NCI-H1417 (cell line): ENCODE results near the gene MED14.

Experiments
- DNase-seq, 3 experiments: peaks; one replicate each; lab custom pipeline; 2025; lab: John Stamatoyannopoulos, UW

The MED14 gene

DNA sequence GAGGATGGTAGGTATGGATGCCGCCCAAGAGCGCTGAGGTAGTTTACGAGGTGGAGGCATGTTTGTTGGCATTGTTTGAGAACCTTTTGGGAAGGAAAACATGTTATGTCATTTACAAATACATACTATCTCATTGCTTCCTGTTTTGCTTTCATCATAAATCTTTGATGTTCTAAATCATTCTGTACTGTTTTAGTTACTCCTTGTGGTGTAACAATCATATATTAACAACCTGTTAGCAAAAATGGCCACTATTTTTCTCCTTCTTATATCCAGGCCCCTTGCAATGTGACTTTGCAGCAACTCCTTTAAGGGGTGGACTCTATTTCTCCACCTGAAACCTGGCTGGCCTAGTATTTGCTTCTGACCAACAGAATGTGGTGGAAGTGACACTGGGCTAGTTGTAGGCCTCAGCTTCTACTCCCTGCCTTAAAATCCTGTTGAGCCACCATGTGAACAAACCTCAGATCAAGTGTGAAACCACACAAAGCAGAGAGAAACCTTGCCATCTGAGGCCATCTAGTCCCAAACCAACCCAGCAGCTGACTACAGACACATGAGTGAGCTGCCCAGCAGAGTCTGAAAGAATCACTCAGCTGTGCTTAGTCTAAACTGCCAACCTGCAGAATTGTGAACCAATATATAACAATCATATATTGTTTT, 72.1 kb downstream of the MED14 start:
- no peak for DNase-seq

DNA sequence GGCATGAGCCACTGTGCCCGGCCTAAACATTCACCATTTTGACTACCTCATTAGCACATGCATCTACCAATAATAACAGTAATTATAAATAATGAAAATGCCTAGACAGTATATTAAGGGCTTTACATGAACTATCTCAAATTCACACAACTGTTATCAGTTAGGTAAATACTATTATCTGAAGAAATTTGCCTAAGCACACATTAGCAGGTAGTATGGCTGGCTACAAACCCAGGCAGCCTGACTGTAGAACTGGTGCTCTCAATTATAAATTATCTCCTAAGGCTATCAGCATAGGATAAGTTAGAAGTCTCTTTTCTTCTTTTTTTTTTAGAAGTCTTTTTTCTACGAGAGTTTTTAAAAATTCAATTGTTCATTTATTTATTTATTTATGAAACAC, 73.9 kb downstream of the MED14 start:
- DNase-seq: no peak

DNA sequence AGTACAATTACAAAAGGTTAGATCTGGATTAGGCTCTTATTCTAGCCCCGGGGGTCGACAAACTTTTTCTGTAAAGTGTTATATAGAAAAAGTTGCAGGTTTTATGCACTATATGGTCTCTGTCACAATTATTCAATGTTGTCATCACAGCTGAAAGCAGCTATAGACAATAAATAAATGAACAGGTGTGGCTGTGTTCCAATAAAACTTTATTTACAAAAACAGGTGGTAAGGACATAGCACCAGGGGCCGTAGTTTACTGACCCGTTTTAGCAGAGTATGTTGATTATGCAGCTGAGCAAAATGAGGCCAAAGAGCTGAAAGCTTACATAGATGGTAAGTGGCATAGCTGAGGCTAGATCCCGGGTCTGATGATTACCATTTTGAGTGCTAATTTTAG, 75.0 kb downstream of the MED14 start:
- no peak for DNase-seq

DNA sequence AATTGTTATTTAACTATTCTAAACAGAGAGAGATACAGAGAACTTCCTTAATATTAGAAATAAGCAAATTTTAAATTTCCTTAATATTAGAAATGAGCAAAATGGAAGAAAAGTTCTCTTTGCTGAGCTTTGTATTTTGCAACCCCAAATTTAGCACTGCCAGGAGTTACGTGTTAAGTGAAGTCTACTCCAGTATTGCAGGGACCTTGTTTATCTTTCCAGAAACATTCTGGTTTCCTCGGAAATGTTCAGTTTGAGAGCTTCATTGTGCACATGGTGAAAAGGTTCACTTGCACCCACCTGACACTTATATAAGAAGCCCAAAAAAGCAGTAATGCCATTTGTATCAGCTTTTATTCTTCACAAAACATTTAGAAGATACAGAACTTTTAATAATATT, 81.8 kb downstream of the MED14 start:
- no peak for DNase-seq

DNA sequence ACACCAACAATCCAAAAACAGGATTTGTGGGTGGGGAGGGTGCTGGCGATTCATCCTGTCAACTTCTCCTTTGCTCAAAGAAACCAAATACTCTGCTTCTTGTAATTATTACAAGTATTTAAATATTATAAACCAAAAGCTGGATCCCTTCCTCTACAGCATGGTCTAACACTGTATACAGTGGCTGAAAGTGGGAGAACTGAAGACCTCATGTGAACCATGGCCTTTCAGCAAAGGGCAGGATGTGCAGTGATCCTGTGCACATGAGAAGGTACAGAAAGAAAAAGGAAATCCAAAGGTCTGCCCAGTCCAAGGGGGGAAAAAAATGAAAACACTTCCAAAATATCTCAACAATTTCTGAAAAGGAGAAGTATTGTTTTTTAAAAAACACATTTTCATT, 82.7 kb downstream of the MED14 start:
- DNase-seq: no peak

DNA sequence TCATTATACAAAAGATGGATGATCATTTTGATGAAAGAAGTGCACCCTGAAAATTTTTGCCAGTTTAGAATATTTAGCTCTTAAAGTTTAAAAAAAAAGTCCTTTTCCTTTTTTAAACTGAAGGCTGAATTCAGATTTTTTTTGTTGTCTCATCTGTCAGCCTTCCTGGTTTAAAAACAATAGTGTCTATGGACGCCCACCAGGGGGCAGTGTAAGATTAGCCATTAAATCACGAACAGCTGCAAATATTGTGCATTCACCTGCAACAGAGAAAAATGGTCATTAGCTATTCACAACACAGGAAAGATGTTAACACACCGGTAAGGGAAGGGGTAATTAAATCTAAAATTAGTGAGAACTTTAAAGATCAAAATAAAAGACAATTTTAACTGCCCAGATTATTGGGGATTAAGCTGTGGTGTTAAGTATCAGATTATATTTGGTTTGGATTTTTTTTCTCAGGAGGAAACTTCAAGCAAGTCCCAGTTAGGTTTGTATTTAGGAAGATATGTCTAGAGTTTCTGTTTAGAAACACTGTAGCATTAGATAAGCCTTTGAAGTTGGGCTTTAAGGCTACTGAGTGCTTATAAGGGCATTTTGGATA, 83.6 kb downstream of the MED14 start:
- DNase-seq: peak; percentile 38 to 94 (median 66)

DNA sequence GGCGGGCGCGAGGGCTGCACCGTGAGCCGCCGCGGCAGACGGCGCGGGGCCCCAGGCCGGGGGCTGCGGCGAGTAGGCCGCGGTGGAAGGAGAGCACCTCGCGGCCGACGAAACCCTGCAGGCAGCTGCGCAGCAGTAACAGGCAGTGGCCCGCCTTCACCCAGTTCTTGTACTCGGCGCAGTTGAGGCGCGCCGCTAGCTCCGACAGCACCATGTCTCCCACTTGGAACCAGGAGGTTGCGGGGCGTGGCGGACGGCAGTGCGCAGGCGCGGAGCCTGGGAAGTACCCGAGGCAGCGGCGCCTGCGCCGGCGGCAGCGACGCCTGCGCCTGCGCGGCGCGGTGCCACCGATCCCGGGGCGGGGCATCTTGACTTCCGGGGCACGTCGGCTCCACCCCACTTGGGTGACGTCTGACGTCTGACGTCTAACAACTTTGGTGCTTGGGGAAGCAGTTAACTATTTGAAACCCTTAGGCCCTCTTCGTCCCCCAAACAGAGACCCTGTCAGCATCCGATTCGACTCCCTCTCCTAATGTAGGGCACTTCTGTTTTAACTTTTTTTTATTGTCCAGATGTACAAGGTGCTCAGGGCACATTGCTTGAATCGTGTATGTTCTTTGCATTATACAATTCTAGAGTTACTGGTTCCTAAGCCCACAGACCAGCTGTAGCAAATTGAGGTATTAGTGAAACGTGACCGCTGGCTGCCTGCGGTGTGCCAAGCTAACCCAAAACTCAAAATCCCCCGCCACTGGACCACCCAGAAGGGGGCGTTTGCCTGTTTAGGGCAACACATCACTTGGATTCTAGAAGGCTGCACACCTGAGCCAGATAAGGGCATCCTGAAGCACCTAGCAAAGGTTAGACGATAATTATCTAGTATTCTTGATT, 87.8 kb downstream of the MED14 start, which contains the start of gene CXorf38:
CXorf38 (minus strand) TSS at position 255 of the 891 bp plus-strand sequence; CDS start at position 214, 41 bp downstream.
- DNase-seq: peak; percentile 92 to 98 (median 98)

DNA sequence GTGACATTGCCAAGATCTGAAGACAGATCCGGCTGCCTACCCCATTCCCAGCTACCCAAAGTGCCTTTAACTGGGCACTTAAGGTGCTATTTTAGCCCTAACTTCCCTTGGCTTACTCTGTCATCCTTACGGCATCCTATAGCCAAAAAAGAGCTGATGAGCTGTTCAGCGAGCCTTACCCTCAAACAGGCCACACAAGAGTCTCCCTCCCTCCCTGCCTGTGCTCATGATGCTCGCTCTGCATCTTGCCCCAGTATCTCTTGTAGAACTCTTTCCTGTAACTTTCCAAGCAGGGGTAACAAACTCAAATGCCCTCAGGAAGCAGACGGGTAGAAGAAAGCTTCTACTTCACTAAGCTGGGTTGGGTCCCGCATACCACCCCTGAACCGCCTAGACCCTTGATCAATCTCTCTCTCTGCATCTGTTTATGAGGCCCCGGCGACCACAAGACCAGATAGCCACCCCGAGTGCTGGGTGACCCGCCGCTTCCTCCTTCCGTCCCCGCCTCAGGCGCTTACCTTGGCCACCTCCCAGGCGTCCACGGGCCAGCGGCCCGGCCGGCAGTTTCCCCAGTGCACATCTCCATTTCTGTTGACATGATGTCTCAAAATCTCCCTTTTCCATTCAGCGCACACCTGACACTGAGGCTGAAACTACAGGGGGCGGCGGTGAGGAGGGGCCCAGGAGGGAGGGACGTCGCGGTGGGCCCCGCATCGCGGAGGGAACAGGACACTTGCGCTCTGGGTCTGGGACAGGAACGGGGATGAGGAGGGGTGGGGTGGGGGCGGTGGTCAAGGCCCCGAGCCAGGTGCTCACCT, 88.6 kb downstream of the MED14 start:
- DNase-seq: peak in 2 of 3 experiments; percentile 70 to 72

DNA sequence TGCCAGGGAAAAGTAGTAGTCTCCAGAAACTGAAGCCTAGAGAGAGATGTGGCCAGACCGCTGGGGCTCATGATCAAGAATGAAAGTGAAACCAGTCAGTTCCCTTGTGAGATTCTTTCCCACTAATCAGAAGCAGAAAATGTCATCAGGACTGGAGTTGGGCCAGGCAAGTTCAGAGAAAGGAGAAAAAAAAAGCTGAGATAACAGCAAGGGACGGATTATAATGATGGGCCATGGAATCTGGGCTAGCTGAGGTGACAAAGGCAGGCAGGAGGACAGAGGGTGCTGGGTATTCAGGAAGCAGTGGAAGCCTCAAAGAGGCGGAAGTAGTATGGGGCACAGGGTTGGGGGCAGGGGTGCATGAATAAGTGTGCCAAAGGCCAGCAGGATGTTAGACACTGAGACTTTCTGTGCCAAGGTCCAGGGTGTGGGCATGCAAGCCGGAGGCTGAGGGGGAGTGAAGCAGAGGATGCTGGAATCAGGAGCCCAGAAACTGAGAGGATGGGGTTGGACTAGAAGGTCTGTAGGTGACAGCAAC, 90.5 kb downstream of the MED14 start:
- no peak for DNase-seq

DNA sequence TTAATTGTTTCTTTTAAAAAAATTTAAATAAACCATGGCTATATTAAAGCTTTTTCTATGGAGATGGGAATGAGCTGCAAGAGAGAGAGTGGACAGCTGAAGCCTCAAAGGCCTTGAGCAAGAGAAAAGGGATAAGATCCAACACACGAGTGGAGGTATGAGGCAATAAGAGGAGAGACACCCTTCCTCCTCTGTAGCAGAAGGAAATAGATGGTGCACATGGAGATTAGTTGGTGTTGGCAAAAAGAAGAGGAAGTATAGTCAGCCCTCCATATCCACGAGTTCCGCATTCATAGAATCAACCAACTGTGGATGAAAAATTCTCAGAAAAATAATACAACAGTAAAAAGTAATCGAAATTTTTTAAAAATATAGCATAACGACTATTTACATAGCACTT, 91.2 kb downstream of the MED14 start:
- no peak for DNase-seq

DNA sequence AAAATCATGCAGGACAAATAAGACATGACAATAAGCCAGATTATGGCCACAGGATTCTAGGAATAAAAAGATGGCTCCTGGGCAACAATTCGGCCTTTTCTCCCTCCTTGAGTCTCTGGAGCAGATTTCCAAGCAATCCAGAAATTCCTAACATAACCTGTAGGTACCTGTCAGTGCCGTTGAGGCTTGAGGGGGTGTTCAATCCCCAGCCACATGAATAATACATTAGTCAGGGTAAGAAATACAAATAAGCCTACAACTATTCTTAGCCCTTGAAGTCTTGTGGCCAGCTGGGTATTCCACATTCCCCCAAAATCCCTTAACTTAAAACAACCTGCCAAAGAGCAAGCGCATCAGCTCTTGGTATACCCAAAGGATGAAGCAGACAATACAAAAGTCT, 97.7 kb downstream of the MED14 start:
- no peak for DNase-seq

DNA sequence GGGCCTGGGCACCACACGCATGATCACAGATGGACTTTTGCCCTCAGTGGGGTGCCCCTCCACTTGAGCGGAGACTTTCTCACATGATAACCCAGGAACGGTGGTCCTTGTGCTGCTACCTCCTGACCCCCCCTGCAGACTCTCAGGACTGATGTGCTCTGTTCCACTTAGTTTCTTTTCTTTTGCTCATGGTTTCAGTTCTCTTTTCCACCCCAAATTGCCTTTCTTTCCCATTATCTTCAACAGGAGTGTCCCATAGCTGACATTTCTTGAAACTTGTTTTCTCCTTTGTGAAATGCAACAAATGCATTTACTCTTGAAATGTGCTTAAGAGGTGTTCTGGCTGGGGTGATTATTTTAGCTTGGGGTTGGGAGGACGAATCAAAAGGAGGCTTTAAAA, 103.1 kb downstream of the MED14 start:
- no peak for DNase-seq

DNA sequence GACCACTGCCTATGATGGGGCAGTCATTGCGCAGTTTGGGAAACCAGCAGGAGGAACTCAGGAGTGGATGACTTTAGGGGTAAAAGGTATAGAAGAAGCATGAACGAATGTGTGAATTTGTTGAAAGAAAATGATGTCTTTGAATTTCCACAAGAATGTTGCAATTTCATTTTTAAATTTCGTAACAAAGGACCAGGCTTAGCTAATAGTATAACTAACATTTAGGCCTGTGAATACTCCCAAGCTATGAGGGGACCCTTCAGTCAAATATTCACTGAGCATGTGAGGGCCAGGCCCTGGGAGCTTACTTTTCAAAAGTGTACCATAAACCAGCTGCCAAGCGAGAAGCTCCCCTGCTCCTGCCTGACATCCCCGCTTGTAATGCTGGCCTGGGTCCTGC, 106.8 kb downstream of the MED14 start:
- DNase-seq: no peak

DNA sequence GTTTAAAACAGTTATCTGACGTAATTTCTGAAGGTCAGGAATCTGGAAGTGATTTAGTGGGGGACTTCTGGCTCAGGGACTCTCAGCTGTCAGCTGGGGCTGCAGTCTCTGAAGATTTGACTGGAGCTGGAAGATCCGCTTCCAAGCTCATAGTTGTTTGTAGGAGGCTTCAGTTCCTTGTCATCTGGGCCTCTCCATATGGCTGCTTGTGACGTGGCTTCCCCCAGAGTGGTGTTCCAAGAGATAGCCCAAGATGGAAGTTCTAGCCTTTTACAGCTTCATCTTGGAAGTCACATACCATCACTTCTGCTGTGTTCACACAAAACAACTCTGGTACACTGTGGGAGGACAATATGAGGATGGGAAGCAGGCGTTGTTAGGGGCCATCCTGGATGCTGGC, 110.0 kb downstream of the MED14 start:
- no peak for DNase-seq

DNA sequence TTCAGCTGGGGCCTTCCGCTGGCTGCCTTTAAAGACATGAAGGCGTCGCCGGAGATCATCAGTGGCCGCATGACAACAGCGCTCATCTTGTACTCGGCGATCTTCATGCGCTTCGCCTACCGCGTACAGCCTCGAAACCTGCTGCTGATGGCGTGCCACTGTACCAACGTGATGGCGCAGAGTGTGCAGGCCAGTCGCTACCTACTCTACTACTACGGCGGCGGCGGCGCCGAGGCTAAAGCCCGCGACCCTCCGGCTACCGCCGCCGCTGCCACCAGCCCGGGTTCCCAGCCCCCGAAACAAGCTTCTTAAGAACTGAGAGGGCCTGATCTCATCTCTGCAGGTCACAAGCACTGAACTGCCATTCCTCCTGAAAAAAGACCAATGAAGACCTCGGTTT, 111.7 kb downstream of the MED14 start:
- no peak for DNase-seq

DNA sequence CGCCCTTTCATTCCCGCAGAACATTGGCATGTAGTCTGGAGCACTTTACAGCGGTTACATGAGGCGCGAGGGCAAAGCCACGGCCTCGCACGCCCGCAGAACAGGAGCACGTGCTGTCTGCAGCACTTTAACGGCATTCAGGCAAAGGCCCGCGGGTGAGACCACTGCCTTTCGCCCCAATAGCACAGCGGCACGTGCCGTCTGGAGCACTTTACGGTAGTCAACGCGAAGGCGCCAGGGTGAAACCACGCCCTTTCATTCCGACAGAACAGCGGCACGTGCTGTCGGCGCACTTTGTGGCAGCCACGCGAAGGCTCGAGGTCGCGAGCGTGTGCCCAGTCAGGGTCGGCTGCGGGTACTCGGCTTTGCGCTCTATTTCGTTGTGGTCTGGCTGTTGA, 112.2 kb downstream of the MED14 start, which contains the start of gene MPC1L:
MPC1L (plus strand) TSS at position 290 of the 398 bp plus-strand sequence. CDS start 138 bp downstream, outside the sequence.
- no peak for DNase-seq

DNA sequence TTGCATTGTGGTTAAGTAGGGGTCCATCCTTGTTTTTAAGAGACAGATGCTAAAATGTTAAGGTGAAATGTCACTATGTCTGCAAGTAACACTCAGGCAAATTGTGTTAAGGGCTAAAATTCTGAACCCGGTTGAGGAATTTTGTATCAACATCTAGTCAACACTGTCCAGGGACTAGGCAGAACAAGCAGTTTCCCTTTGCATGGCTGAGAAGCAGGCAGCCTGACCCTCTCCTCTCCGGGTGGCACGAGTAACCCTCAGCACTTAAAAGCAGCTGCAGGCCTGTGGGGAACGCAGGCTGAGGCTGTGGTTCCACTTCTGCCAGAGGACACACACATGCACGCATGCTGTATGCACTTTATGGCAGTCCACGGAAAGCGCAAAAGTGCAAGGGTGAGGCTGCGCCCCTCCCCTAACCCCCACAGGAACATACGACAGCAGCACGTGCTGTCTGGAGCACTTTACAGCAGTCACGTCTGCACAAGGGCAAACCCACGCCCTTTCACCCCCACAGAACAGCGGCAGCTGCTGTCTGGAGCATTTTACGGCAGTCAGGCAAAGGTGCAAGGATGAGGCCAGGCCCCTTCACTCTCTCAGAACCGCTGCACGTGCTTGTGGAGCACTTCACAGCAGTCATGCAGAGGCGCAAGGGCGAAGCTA, 112.7 kb downstream of the MED14 start:
- DNase-seq: no peak

DNA sequence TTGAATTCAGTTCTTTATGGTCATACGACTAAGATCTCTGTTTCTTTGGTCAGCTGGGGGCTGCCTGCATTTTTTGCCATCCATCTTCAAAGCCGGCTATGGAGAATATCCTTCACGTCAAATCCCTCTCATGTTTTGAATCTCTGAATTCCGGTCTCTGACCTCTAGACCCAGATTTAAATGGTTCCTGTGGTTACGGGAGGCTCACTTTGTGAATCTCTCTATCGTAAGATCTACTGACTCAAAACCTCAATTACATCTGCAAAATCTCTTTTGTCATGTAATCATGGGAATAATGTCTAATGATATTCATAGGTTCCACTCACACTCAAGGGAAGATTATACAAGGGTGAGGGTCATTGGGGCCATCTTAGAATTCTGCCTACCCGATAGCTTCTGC, 117.8 kb downstream of the MED14 start:
- no peak for DNase-seq

DNA sequence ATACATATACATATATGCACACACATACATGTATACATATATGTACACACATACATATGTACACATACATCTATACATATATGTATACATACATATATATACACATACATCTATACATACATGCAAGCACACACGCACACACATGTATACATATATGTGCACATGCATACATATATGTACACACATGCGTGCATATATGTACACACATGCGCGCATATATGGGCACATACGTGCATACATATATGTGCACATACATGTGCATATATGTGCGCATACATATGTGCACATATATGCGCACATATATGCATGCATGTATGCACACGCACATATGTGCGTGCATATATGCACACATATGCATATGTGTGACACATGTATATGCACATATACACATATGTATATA, 119.4 kb downstream of the MED14 start:
- no peak for DNase-seq

DNA sequence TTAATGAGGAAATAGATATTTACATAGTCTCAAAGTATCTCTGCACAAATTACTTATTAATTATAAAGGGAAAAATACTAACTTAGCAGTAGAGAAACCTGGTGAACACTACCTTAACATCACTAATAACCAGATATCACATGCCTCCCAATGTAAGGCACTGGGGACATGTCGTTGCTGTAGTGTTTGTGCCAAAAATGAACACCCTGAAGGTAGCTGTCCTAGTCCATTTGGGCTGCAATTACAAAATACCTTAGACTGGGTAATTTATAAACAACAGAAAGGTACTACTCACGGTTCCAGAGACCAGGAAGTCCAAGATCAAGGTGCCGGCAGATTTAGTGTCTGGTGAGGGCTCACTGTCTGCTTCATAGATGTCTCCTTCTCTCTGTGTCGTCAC, 122.8 kb downstream of the MED14 start:
- no peak for DNase-seq

DNA sequence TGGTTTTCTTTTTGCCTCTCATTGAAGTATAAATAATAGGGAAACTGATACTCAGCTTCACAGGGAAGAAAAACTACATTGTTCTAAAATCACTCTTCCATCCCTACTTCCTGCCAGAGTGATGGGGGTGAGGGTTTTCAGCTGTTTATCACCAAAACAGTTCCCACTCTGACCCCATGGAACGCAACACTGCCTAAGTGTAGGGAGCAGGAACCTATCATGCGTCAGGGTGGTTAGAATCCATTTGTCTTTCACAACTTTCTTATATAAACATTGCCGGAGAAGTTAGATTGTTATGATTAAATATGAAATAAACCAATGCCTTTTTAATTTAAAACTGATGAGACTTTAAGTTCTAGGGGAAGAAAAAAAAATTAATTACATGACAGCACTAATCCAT, 128.0 kb downstream of the MED14 start:
- no peak for DNase-seq
